Neural cell (in vitro differentiated cells): ENCODE measurements around the gene CASP10.

Source experiments
- RAD21 ChIP-seq: fragments of 450-650 bp; conservative IDR thresholded peaks from 2 replicates; pipeline ENCODE4 v1.6.1; 2014; ENCODE audit warnings: antibody characterized with exemption, mild to moderate bottlenecking, moderate library complexity
- REST ChIP-seq: IDR thresholded peaks from 2 replicates; pipeline ENCODE4 v1.6.1; 2012; ENCODE audit warnings: borderline replicate concordance

- TF ChIP-seq RAD21, result no peak
- no peak for TF ChIP-seq REST
Observed at GRCh38 chr2:201157694-201158093, 25.2 kb upstream of the CASP10 start.
